HG02623 (cell line): Measurements from ENCODE around the gene SYNGR4.

ENCODE experiments used
- ATAC-seq: cut with Tn5 transposase; IDR thresholded peaks from one replicate; pipeline ENCODE4 v1.9.1; 2021; ENCODE audit warnings: moderate library complexity; ENCODE audit not compliant: unreplicated experiment

The SYNGR4 gene

GRCh38 chr19:48395499-48395898 is 31.3 kb downstream of the SYNGR4 start:
- no peak for ATAC-seq

- no peak for ATAC-seq
Observed at GRCh38 chr19:48396016-48396823, 32.1 kb downstream of the SYNGR4 start.

GRCh38 chr19:48396824-48397176 is 32.6 kb downstream of the SYNGR4 start:
- ATAC-seq = no peak

GRCh38 chr19:48397263-48398101 is 33.3 kb downstream of the SYNGR4 start:
- no peak for ATAC-seq

- no peak for ATAC-seq
Observed at GRCh38 chr19:48398102-48398374, 33.9 kb downstream of the SYNGR4 start.

- ATAC-seq = no peak
Observed at GRCh38 chr19:48398375-48399235, 34.4 kb downstream of the SYNGR4 start.

GRCh38 chr19:48400018-48400742 is 36.0 kb downstream of the SYNGR4 start:
- no peak for ATAC-seq

GRCh38 chr19:48401287-48401686 is 37.1 kb downstream of the SYNGR4 start:
- no peak for ATAC-seq

GRCh38 chr19:48403606-48404005 is 39.4 kb downstream of the SYNGR4 start:
- ATAC-seq = no peak

GRCh38 chr19:48405010-48405659 is 41.0 kb downstream of the SYNGR4 start:
- no peak for ATAC-seq

GRCh38 chr19:48405850-48406249 is 41.7 kb downstream of the SYNGR4 start:
- ATAC-seq = no peak

- ATAC-seq = no peak
Observed at GRCh38 chr19:48413879-48414587, 49.9 kb downstream of the SYNGR4 start.

GRCh38 chr19:48415395-48415794 is 51.2 kb downstream of the SYNGR4 start:
- no peak for ATAC-seq

- no peak for ATAC-seq
Observed at GRCh38 chr19:48415806-48416221, 51.6 kb downstream of the SYNGR4 start.

- no peak for ATAC-seq
Observed at GRCh38 chr19:48417421-48417820, 53.3 kb downstream of the SYNGR4 start.

GRCh38 chr19:48418317-48419064 is 54.3 kb downstream of the SYNGR4 start:
- ATAC-seq = no peak

- peak; percentile 57 for ATAC-seq
Observed at GRCh38 chr19:48419158-48419920, 55.2 kb downstream of the SYNGR4 start.

- no peak for ATAC-seq
Observed at GRCh38 chr19:48421548-48421947, 57.4 kb downstream of the SYNGR4 start.
